ENCODE results near the gene TARBP2.

TARBP2 gene

GRCh38 chr12:53508534-53509170 lies 7.6 kb downstream of the TARBP2 start:
- H3K36me3 ChIP-seq (ENCODE audit: control insufficient read depth, insufficient read depth, low read length), result peaks cover under 1% of the 10 kb centered on the region

GRCh38 chr12:53510181-53510812 lies 9.2 kb downstream of the TARBP2 start:
- no peak overlapping the region for H4K8ac ChIP-seq (ENCODE audit: low read depth, low read length)
- H3K4me2 ChIP-seq (ENCODE audit: low read length), result no peak overlapping the region
- no peak for DNase-seq
- no peak overlapping the region for H3K27ac ChIP-seq (ENCODE audit: low read depth, low read length)
- no CpG with 5 or more reads among the region's 9 CpGs for WGBS (ENCODE audit: extremely low coverage, insufficient coverage, low lambda C conversion rate)
- no peak overlapping the region for H2BK120ac ChIP-seq (ENCODE audit: low read depth, low read length)
- H3K4me3 ChIP-seq (ENCODE audit: low read length), result no peak overlapping the region
- no peak overlapping the region for H3K4ac ChIP-seq (ENCODE audit: low read depth, low read length)
- H3K79me2 ChIP-seq (ENCODE audit: control insufficient read depth, insufficient read depth, low read length), result no peaks in the 10 kb centered on the region
- no peak overlapping the region for H4K5ac ChIP-seq (ENCODE audit: low read length)
- no peak overlapping the region for H2BK5ac ChIP-seq (ENCODE audit: low read length)
- no peak overlapping the region for H3K56ac ChIP-seq (ENCODE audit: low read length)
- H3K9ac ChIP-seq (ENCODE audit: low read length), result no peak overlapping the region
- H3K79me1 ChIP-seq (ENCODE audit: low read length), result no peaks in the 10 kb centered on the region
- H3K27me3 ChIP-seq (ENCODE audit: insufficient read depth, low read length, poor library complexity), result no peaks in the 10 kb centered on the region
- peaks cover 1% of the 10 kb centered on the region for H3K36me3 ChIP-seq (ENCODE audit: control insufficient read depth, insufficient read depth, low read length)
- no peak overlapping the region for H2AK5ac ChIP-seq (ENCODE audit: low read length)
- no peak overlapping the region for H2BK15ac ChIP-seq (replicated peaks; ENCODE audit: low read depth)
- H3K4me1 ChIP-seq (ENCODE audit: control insufficient read depth, low read depth, low read length), result no peaks in the 10 kb centered on the region
- H3K18ac ChIP-seq (ENCODE audit: low read length), result no peak overlapping the region
- no peak overlapping the region for H3K23ac ChIP-seq (ENCODE audit: low read length)

More at GRCh38 chr12:53508534-53509170, 7.6 kb downstream of the TARBP2 start:
- no peak overlapping the region for H3K27ac ChIP-seq (ENCODE audit: low read depth, low read length)
- DNase-seq, result peak; percentile 89
- no peaks in the 10 kb centered on the region for H3K79me2 ChIP-seq (ENCODE audit: control insufficient read depth, insufficient read depth, low read length)
- H4K5ac ChIP-seq (ENCODE audit: low read length), result no peak overlapping the region
- peaks cover 1% of the 10 kb centered on the region for H3K79me1 ChIP-seq (ENCODE audit: low read length)
- H2AK5ac ChIP-seq (ENCODE audit: low read length), result no peak overlapping the region
- no peak overlapping the region for H3K18ac ChIP-seq (ENCODE audit: low read length)
- no peak overlapping the region for H3K4ac ChIP-seq (ENCODE audit: low read depth, low read length)
- no peaks in the 10 kb centered on the region for H3K4me1 ChIP-seq (ENCODE audit: control insufficient read depth, low read depth, low read length)
- H2BK5ac ChIP-seq (ENCODE audit: low read length), result no peak overlapping the region
- peak overlapping the region; percentile 22 for H3K9ac ChIP-seq (ENCODE audit: low read length)
- H3K23ac ChIP-seq (ENCODE audit: low read length), result no peak overlapping the region
- no peak overlapping the region for H3K4me3 ChIP-seq (ENCODE audit: low read length)
- peak overlapping the region; percentile 47 for H3K56ac ChIP-seq (ENCODE audit: low read length)
- WGBS (ENCODE audit: extremely low coverage, insufficient coverage, low lambda C conversion rate), result no CpG with 5 or more reads among the region's 7 CpGs
- no peak overlapping the region for H3K4me2 ChIP-seq (ENCODE audit: low read length)
- H3K27me3 ChIP-seq (ENCODE audit: insufficient read depth, low read length, poor library complexity), result no peaks in the 10 kb centered on the region
- H2BK120ac ChIP-seq (ENCODE audit: low read depth, low read length), result no peak overlapping the region
- H2BK15ac ChIP-seq (replicated peaks; ENCODE audit: low read depth), result no peak overlapping the region
- H4K8ac ChIP-seq (ENCODE audit: low read depth, low read length), result no peak overlapping the region

GRCh38 chr12:53513712-53514410 lies 12.8 kb downstream of the TARBP2 start:
- Histone ChIP-seq H3K79me2 (ENCODE audit: control insufficient read depth, insufficient read depth, low read length) (no peaks in the 10 kb centered on the region), H3K36me3 (ENCODE audit: control insufficient read depth, insufficient read depth, low read length) (peaks cover 1% of the 10 kb centered on the region), H3K9ac (ENCODE audit: low read length) (no peak overlapping the region), H3K27me3 (ENCODE audit: insufficient read depth, low read length, poor library complexity) (no peaks in the 10 kb centered on the region), H3K4me2 (ENCODE audit: low read length) (no peak overlapping the region), H4K8ac (ENCODE audit: low read depth, low read length) (no peak overlapping the region), H2AK5ac (ENCODE audit: low read length) (no peak overlapping the region), H4K5ac (ENCODE audit: low read length) (no peak overlapping the region), H3K4me3 (ENCODE audit: low read length) (no peak overlapping the region), H3K27ac (ENCODE audit: low read depth, low read length) (no peak overlapping the region), H3K4me1 (ENCODE audit: control insufficient read depth, low read depth, low read length) (no peaks in the 10 kb centered on the region), H3K23ac (ENCODE audit: low read length) (no peak overlapping the region), H3K79me1 (ENCODE audit: low read length) (no peaks in the 10 kb centered on the region), H3K56ac (ENCODE audit: low read length) (no peak overlapping the region), H3K4ac (ENCODE audit: low read depth, low read length) (no peak overlapping the region), H2BK5ac (ENCODE audit: low read length) (no peak overlapping the region), H3K18ac (ENCODE audit: low read length) (no peak overlapping the region), H2BK120ac (ENCODE audit: low read depth, low read length) (no peak overlapping the region), H2BK15ac (replicated peaks; ENCODE audit: low read depth) (no peak overlapping the region)
- WGBS (ENCODE audit: extremely low coverage, insufficient coverage, low lambda C conversion rate), result no CpG with 5 or more reads among the region's 6 CpGs
- DNase-seq, result no peak

GRCh38 chr12:53514628-53515290 lies 13.7 kb downstream of the TARBP2 start:
- Histone ChIP-seq H3K23ac (ENCODE audit: low read length) (no peak overlapping the region), H3K4me1 (ENCODE audit: control insufficient read depth, low read depth, low read length) (no peaks in the 10 kb centered on the region), H3K9ac (ENCODE audit: low read length) (no peak overlapping the region), H3K27ac (ENCODE audit: low read depth, low read length) (no peak overlapping the region), H3K79me2 (ENCODE audit: control insufficient read depth, insufficient read depth, low read length) (no peaks in the 10 kb centered on the region), H4K5ac (ENCODE audit: low read length) (no peak overlapping the region), H2AK5ac (ENCODE audit: low read length) (no peak overlapping the region), H2BK5ac (ENCODE audit: low read length) (no peak overlapping the region), H3K18ac (ENCODE audit: low read length) (no peak overlapping the region), H3K56ac (ENCODE audit: low read length) (no peak overlapping the region), H2BK120ac (ENCODE audit: low read depth, low read length) (no peak overlapping the region), H3K79me1 (ENCODE audit: low read length) (no peaks in the 10 kb centered on the region), H3K27me3 (ENCODE audit: insufficient read depth, low read length, poor library complexity) (no peaks in the 10 kb centered on the region), H3K4me3 (ENCODE audit: low read length) (no peak overlapping the region), H3K36me3 (ENCODE audit: control insufficient read depth, insufficient read depth, low read length) (peaks cover 1% of the 10 kb centered on the region), H3K4me2 (ENCODE audit: low read length) (no peak overlapping the region), H4K8ac (ENCODE audit: low read depth, low read length) (no peak overlapping the region), H2BK15ac (replicated peaks; ENCODE audit: low read depth) (no peak overlapping the region), H3K4ac (ENCODE audit: low read depth, low read length) (no peak overlapping the region)
- no peak for DNase-seq
- WGBS (ENCODE audit: extremely low coverage, insufficient coverage, low lambda C conversion rate), result no CpG with 5 or more reads among the region's 6 CpGs

GRCh38 chr12:53515291-53515680 lies 14.2 kb downstream of the TARBP2 start:
- no peaks in the 10 kb centered on the region for H3K79me2 ChIP-seq (ENCODE audit: control insufficient read depth, insufficient read depth, low read length)
- WGBS (ENCODE audit: extremely low coverage, insufficient coverage, low lambda C conversion rate), result no CpG with 5 or more reads among the region's 2 CpGs

More at GRCh38 chr12:53515291-53515680, 14.2 kb downstream of the TARBP2 start:
- H3K56ac ChIP-seq (ENCODE audit: low read length), result no peak overlapping the region
- H3K23ac ChIP-seq (ENCODE audit: low read length), result no peak overlapping the region
- H3K27ac ChIP-seq (ENCODE audit: low read depth, low read length), result no peak overlapping the region
- H3K27me3 ChIP-seq (ENCODE audit: insufficient read depth, low read length, poor library complexity), result no peaks in the 10 kb centered on the region
- H3K9ac ChIP-seq (ENCODE audit: low read length), result no peak overlapping the region
- no peak overlapping the region for H2BK15ac ChIP-seq (replicated peaks; ENCODE audit: low read depth)
- no peak overlapping the region for H4K5ac ChIP-seq (ENCODE audit: low read length)
- H2AK5ac ChIP-seq (ENCODE audit: low read length), result no peak overlapping the region
- DNase-seq, result no peak
- no peaks in the 10 kb centered on the region for H3K79me1 ChIP-seq (ENCODE audit: low read length)
- peaks cover 1% of the 10 kb centered on the region for H3K36me3 ChIP-seq (ENCODE audit: control insufficient read depth, insufficient read depth, low read length)
- no peak overlapping the region for H3K4me3 ChIP-seq (ENCODE audit: low read length)
- H3K4me1 ChIP-seq (ENCODE audit: control insufficient read depth, low read depth, low read length), result no peaks in the 10 kb centered on the region
- no peak overlapping the region for H2BK120ac ChIP-seq (ENCODE audit: low read depth, low read length)
- H2BK5ac ChIP-seq (ENCODE audit: low read length), result no peak overlapping the region
- no peak overlapping the region for H4K8ac ChIP-seq (ENCODE audit: low read depth, low read length)
- no peak overlapping the region for H3K18ac ChIP-seq (ENCODE audit: low read length)
- H3K4ac ChIP-seq (ENCODE audit: low read depth, low read length), result no peak overlapping the region
- H3K4me2 ChIP-seq (ENCODE audit: low read length), result no peak overlapping the region
